Sigmoid colon (tissue), 4 donors: Measurements from ENCODE around the gene VSIG2.

Experiments used
- POLR2AphosphoS5 ChIP-seq, 4 donors: sonication (generic); formaldehyde crosslinking; IDR thresholded peaks; one replicate each; pipeline ENCODE4 v1.6.1; 2017; ENCODE audit warnings: antibody characterized with exemption in 4 of 4
- TF ChIP-seq, protein P1 (sequence below), 4 experiments: fragments of 450-650 bp in 3 of 4; fragments of 200-600 bp in 1 of 4; IDR thresholded peaks; one replicate each; pipeline ENCODE4 v1.5.1; 2016 to 2019; ENCODE audit warnings: antibody characterized with exemption in 4 of 4, mild to moderate bottlenecking in 3 of 4, moderate library complexity in 2 of 4

DNA sequence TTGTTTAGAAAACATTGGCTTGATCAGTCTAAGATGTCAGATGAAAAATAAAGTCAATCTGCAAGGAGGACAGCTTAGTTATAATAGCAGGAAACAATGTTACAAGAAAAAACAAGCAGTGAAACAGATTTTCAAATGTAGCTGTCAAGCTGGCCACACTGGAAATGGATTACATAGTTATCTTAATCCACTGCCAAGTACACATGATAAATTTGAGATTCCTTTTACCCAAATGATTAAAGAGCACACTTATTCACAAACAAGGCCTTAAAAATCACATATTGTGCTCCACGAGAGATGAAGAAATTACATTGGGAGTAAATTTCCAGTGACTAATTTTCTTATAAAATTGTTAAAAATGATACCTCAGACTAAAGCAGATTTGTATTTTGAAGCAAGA lies 27.5 kb upstream of the VSIG2 start:
- TF ChIP-seq, protein P1, sequence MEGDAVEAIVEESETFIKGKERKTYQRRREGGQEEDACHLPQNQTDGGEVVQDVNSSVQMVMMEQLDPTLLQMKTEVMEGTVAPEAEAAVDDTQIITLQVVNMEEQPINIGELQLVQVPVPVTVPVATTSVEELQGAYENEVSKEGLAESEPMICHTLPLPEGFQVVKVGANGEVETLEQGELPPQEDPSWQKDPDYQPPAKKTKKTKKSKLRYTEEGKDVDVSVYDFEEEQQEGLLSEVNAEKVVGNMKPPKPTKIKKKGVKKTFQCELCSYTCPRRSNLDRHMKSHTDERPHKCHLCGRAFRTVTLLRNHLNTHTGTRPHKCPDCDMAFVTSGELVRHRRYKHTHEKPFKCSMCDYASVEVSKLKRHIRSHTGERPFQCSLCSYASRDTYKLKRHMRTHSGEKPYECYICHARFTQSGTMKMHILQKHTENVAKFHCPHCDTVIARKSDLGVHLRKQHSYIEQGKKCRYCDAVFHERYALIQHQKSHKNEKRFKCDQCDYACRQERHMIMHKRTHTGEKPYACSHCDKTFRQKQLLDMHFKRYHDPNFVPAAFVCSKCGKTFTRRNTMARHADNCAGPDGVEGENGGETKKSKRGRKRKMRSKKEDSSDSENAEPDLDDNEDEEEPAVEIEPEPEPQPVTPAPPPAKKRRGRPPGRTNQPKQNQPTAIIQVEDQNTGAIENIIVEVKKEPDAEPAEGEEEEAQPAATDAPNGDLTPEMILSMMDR (IDR thresholded peaks at IDR 0.05) = no peak
- TF ChIP-seq POLR2AphosphoS5 (IDR thresholded peaks at IDR 0.05) = no peak
